Stromal cell of bone marrow (primary cell): ENCODE data around the gene ADAMTS5.

ENCODE experiments used
- DNase-seq: peaks from one replicate; pipeline ENCODE4 v3.0.0-alpha.2; 2012; ENCODE audit warnings: low read depth

ADAMTS5 gene

GRCh38 chr21:26887251-26887650 is 79.6 kb downstream of the ADAMTS5 start:
- DNase-seq = no peak

GRCh38 chr21:26884436-26884835 is 82.5 kb downstream of the ADAMTS5 start:
- no peak for DNase-seq

GRCh38 chr21:26883768-26884167 is 83.1 kb downstream of the ADAMTS5 start:
- DNase-seq = peak; percentile 20

GRCh38 chr21:26881504-26882228 is 85.2 kb downstream of the ADAMTS5 start:
- DNase-seq = peak; percentile 18

- no peak for DNase-seq
Measured at GRCh38 chr21:26877018-26877417, 89.9 kb downstream of the ADAMTS5 start.

- no peak for DNase-seq
Measured at GRCh38 chr21:26874347-26874746, 92.5 kb downstream of the ADAMTS5 start.
